GM12878 (cell line): Measurements from ENCODE around the gene CACNA2D1.

Source experiments
- ATF7 ChIP-seq: fragments of 450-650 bp; IDR thresholded peaks from 2 replicates; pipeline ENCODE4 v1.6.1; 2016; ENCODE audit warnings: low read depth, mild to moderate bottlenecking
- CEBPB ChIP-seq, 2 experiments: fragments of 150-350 bp in 1 of 2; IDR thresholded peaks; 2 replicates each; pipeline ENCODE4 v1.6.1; 2012 to 2014; ENCODE audit warnings: low read depth in 2 of 2, low read length in 2 of 2, borderline replicate concordance in 1 of 2, inconsistent platforms in 1 of 2
- CHD4 ChIP-seq: fragments of 200-600 bp; sonication (generic); IDR thresholded peaks from 2 replicates; pipeline ENCODE4 v1.6.1; 2016; ENCODE audit warnings: mild to moderate bottlenecking

DNA sequence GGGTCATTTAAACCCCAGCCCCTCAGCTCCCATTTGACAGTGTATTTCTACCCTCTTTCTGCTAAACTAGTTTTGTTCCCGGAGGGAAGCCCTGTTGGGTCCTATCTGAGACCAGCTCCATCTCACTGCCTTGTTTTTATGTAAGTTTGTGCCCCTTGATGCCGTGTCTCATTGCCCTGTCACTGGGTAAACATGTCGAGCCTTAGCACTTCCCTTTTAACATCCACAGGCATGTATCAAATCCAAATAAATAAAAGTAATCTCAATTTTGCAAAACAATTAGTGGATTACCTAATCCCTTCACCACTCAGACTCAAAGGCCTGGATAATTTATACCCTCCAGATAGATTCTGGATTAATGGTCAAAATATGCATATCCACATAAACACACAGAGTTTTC, 115.7 kb downstream of the CACNA2D1 start:
- TF ChIP-seq ATF7 (no peak), CEBPB (IDR thresholded peaks at IDR 0.05; ENCODE audit: borderline replicate concordance in 1 of 2, low read depth in 2 of 2, low read length in 2 of 2) (no peak), CHD4 (no peak)
